GM18511 (cell line): Measurements from ENCODE around the gene TMED10.

Experiments
- ATAC-seq: cut with Tn5 transposase; IDR thresholded peaks from one replicate; pipeline ENCODE4 v1.9.1; 2021; ENCODE audit warnings: mild to moderate bottlenecking, moderate library complexity; ENCODE audit not compliant: unreplicated experiment

TMED10 gene

GRCh38 chr14:75091251-75091650 is 85.2 kb downstream of the TMED10 start:
- no peak for ATAC-seq

GRCh38 chr14:75090353-75090752 is 86.1 kb downstream of the TMED10 start:
- no peak for ATAC-seq

GRCh38 chr14:75088566-75089373 is 87.6 kb downstream of the TMED10 start:
- ATAC-seq = no peak

- no peak for ATAC-seq
Observed at GRCh38 chr14:75088153-75088552, 88.3 kb downstream of the TMED10 start.

- ATAC-seq = no peak
Observed at GRCh38 chr14:75084513-75084912, 91.9 kb downstream of the TMED10 start.

GRCh38 chr14:75083271-75083670 is 93.1 kb downstream of the TMED10 start:
- no peak for ATAC-seq

- ATAC-seq = no peak
Observed at GRCh38 chr14:75081660-75082229, 94.7 kb downstream of the TMED10 start.
